ENCODE measurements around the gene TPST1. TPM values are rescaled to one million over a fixed set of nuclear protein-coding genes. Genes with fewer than 3 reads are reported as not detected.

The TPST1 gene
- total and polyA plus RNA-seq, 4 donors: 7.2 to 56.7 (median 34.5) TPM

- Histone ChIP-seq H3K27ac (ENCODE audit: low read depth in 1 of 2, low read length in 1 of 2) (no peak overlapping the region), H3K27me3 (ENCODE audit: control insufficient read depth in 3 of 3, insufficient read depth in 3 of 3, low read length in 2 of 3) (no peaks in the 10 kb centered on the region), H3K9ac (ENCODE audit: insufficient read depth in 1 of 2, low read length in 2 of 2) (no peak overlapping the region), H3K4me1 (ENCODE audit: control insufficient read depth in 5 of 5, insufficient read depth in 5 of 5, low read length in 5 of 5) (no peaks in the 10 kb centered on the region), H3K4me3 (no peak overlapping the region), H3K9me3 (ENCODE audit: control insufficient read depth in 4 of 4, insufficient read depth in 3 of 4, low read length in 3 of 4) (peaks cover 0 to 2% (median 0%) of the 10 kb centered on the region in 4 donors), H3K36me3 (ENCODE audit: control insufficient read depth in 4 of 4, insufficient read depth in 4 of 4, low read length in 4 of 4) (no peaks in the 10 kb centered on the region)
- 82 to 87% methylated on average over 7 of the region's 7 CpGs for WGBS, 2 donors
- ATAC-seq (ENCODE audit: insufficient read depth, low FRiP score): no peak
- no peak for DNase-seq
- TF ChIP-seq CTCF (IDR thresholded peaks at IDR 0.05; ENCODE audit: control extremely low read depth, extremely low read depth): no peak
Observed at GRCh38 chr7:66189695-66190503, 15.2 kb upstream of the TPST1 start.

GRCh38 chr7:66190504-66190857 lies 14.7 kb upstream of the TPST1 start:
- no peaks in the 10 kb centered on the region for H3K4me1 ChIP-seq (ENCODE audit: control insufficient read depth in 5 of 5, insufficient read depth in 5 of 5, low read length in 5 of 5)
- WGBS, 2 donors: 62 to 73% methylated on average over 5 of the region's 5 CpGs
- H3K9ac ChIP-seq (ENCODE audit: insufficient read depth in 1 of 2, low read length in 2 of 2): no peak overlapping the region

GRCh38 chr7:66193146-66193725 lies 11.9 kb upstream of the TPST1 start:
- no peak for TF ChIP-seq CTCF (IDR thresholded peaks at IDR 0.05; ENCODE audit: control extremely low read depth, extremely low read depth)
- ATAC-seq (ENCODE audit: insufficient read depth, low FRiP score): no peak
- no peak overlapping the region for H3K9ac ChIP-seq (ENCODE audit: insufficient read depth in 1 of 2, low read length in 2 of 2)
- no peaks in the 10 kb centered on the region for H3K27me3 ChIP-seq (ENCODE audit: control insufficient read depth in 3 of 3, insufficient read depth in 3 of 3, low read length in 2 of 3)
- H3K27ac ChIP-seq (ENCODE audit: low read depth in 1 of 2, low read length in 1 of 2): no peak overlapping the region
- H3K4me3 ChIP-seq: no peak overlapping the region
- no peaks in the 10 kb centered on the region for H3K36me3 ChIP-seq (ENCODE audit: control insufficient read depth in 4 of 4, insufficient read depth in 4 of 4, low read length in 4 of 4)
- no peaks in the 10 kb centered on the region for H3K4me1 ChIP-seq (ENCODE audit: control insufficient read depth in 5 of 5, insufficient read depth in 5 of 5, low read length in 5 of 5)
- H3K9me3 ChIP-seq (ENCODE audit: control insufficient read depth in 4 of 4, insufficient read depth in 3 of 4, low read length in 3 of 4): no peaks in the 10 kb centered on the region
- DNase-seq: no peak
- WGBS, 2 donors: 66 to 70% methylated on average over 6 of the region's 6 CpGs

More at GRCh38 chr7:66190504-66190857, 14.7 kb upstream of the TPST1 start:
- Histone ChIP-seq H3K27me3 (ENCODE audit: control insufficient read depth in 3 of 3, insufficient read depth in 3 of 3, low read length in 2 of 3) (no peaks in the 10 kb centered on the region), H3K27ac (ENCODE audit: low read depth in 1 of 2, low read length in 1 of 2) (no peak overlapping the region), H3K4me3 (no peak overlapping the region), H3K9me3 (ENCODE audit: control insufficient read depth in 4 of 4, insufficient read depth in 3 of 4, low read length in 3 of 4) (peaks cover 0 to 2% (median 0%) of the 10 kb centered on the region in 4 donors), H3K36me3 (ENCODE audit: control insufficient read depth in 4 of 4, insufficient read depth in 4 of 4, low read length in 4 of 4) (no peaks in the 10 kb centered on the region)
- DNase-seq: no peak
- no peak for TF ChIP-seq CTCF (IDR thresholded peaks at IDR 0.05; ENCODE audit: control extremely low read depth, extremely low read depth)
- no peak for ATAC-seq (ENCODE audit: insufficient read depth, low FRiP score)

All from lung (tissue), 12 donors.